Parathyroid adenoma (tissue), 2 donors: ENCODE data around the gene MMP17.

Experiments
- H2AFZ ChIP-seq: fragments of 300-600 bp; sonication (generic); one replicate; pipeline ENCODE4 v1.7.0; 2017; ENCODE audit warnings: antibody characterized with exemption, mild to moderate bottlenecking
- H3K27ac ChIP-seq: fragments of 300-600 bp; sonication (generic); one replicate; pipeline ENCODE4 v1.7.0; 2017
- H3K27me3 ChIP-seq: fragments of 300-600 bp; sonication (generic); one replicate; pipeline ENCODE4 v1.7.0; 2017; ENCODE audit warnings: low read length; ENCODE audit not compliant: control insufficient read depth, insufficient read depth
- H3K36me3 ChIP-seq: fragments of 300-600 bp; sonication (generic); one replicate; pipeline ENCODE4 v1.7.0; 2017; ENCODE audit warnings: low read length; ENCODE audit not compliant: control insufficient read depth, insufficient read depth
- H3K4me1 ChIP-seq: fragments of 300-600 bp; sonication (generic); one replicate; pipeline ENCODE4 v1.7.0; 2017; ENCODE audit warnings: control low read depth
- H3K4me2 ChIP-seq: fragments of 300-600 bp; sonication (generic); one replicate; pipeline ENCODE4 v1.7.0; 2017; ENCODE audit warnings: low read length
- H3K4me3 ChIP-seq: fragments of 300-600 bp; sonication (generic); one replicate; pipeline ENCODE4 v1.7.0; 2017; ENCODE audit warnings: low read depth, low read length
- H3K79me2 ChIP-seq: fragments of 300-600 bp; sonication (generic); one replicate; pipeline ENCODE4 v1.7.0; 2017; ENCODE audit warnings: control low read depth
- H3K9ac ChIP-seq: fragments of 300-600 bp; sonication (generic); one replicate; pipeline ENCODE4 v1.7.0; 2017; ENCODE audit warnings: mild to moderate bottlenecking
- H3K9me3 ChIP-seq: fragments of 300-600 bp; sonication (generic); one replicate; pipeline ENCODE4 v1.7.0; 2017; ENCODE audit warnings: low read length; ENCODE audit not compliant: control insufficient read depth
- CTCF ChIP-seq: fragments of 300-600 bp; sonication (generic); IDR thresholded peaks from one replicate; pipeline ENCODE4 v1.7.0; 2017; ENCODE audit warnings: antibody characterized with exemption, mild to moderate bottlenecking
- donor health status: primary hyperparathyroidism.

The MMP17 gene

DNA sequence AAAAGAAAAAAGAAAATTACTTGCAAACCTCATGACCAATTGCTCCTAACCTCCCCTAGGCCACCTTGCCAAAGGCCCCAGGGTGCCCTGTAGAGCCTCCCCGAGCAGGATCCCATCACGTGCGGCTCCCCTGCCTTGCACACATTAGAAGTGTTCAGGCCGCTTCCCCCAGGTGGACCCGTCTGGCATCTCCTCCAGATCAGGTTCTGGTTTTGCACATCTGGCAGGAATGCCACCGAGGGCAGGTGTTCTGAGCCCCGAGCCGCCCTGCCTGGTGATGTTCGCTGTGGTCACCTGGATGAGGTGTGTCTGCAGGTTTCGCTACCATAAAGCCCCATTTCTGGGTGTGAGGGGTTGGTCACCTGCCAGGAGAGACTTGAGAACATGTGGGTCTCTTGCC, 19.3 kb downstream of the MMP17 start:
- no peak overlapping the region for H3K4me2 ChIP-seq
- H3K27me3 ChIP-seq, result no peaks in the 10 kb centered on the region
- TF ChIP-seq CTCF, result no peak
- no peak overlapping the region for H2AFZ ChIP-seq
- H3K79me2 ChIP-seq, result no peaks in the 10 kb centered on the region
- no peak overlapping the region for H3K9ac ChIP-seq
- no peaks in the 10 kb centered on the region for H3K9me3 ChIP-seq
- H3K4me3 ChIP-seq, result no peak overlapping the region
- H3K36me3 ChIP-seq, result no peaks in the 10 kb centered on the region
- no peak overlapping the region for H3K27ac ChIP-seq
- H3K4me1 ChIP-seq, result no peaks in the 10 kb centered on the region

DNA sequence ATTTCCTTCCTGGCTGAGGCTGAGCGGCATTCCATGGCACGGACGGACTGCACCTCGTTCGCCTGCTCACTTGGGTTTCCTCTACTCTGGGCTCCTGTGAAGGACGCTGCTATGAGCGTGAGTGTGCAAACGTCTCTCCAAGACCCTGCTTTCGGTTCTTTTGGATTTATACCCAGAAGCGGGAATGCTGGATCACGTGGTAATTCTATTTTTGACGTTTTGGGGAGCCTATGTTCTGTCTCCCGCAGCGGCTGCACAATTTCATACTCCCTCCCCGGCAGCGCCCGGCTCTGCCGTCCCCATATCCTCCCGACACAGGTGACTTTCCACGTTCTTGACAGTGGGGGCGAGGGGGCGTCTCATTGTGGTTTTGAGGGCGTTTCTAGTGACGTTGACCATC, 20.6 kb downstream of the MMP17 start:
- Histone ChIP-seq H3K36me3 (no peaks in the 10 kb centered on the region), H3K79me2 (no peaks in the 10 kb centered on the region), H3K4me3 (no peak overlapping the region), H3K27ac (no peak overlapping the region), H3K9ac (no peak overlapping the region), H3K4me2 (no peak overlapping the region), H3K27me3 (no peaks in the 10 kb centered on the region), H2AFZ (no peak overlapping the region), H3K4me1 (no peaks in the 10 kb centered on the region), H3K9me3 (no peaks in the 10 kb centered on the region)
- TF ChIP-seq CTCF, result no peak

DNA sequence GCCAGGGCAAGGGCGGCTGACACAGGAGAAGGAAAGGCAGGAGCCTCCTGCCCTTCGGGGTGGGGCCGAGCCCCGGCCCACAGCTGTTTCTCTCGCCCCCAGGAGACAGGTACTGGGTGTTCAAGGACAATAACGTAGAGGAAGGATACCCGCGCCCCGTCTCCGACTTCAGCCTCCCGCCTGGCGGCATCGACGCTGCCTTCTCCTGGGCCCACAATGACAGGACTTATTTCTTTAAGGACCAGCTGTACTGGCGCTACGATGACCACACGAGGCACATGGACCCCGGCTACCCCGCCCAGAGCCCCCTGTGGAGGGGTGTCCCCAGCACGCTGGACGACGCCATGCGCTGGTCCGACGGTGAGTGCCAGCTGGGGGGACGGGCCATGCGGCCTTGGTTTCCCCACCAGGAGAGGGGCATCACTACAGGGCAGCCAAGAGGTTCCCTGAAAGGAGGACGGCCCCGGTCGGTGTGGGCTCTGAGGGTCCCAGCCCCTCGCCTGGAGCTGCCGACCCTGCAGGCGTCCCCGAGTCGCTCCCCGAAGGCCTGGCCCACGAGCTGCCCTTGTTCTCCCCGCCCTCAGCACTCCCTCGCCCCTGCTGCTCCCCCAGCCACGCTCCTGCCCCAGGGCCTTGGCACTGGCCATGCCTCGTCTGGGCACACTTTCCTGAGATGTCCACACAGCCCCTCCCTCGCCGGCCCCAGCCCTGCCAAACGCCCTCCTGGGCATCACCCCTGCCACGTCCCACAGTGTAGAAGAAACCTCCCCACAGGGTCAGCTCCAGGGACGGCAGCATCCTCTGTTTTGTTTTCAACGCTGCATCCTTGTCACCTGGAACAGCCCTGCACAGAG, 21.7 kb downstream of the MMP17 start:
- Histone ChIP-seq H3K36me3 (no peaks in the 10 kb centered on the region), H3K4me2 (no peak overlapping the region)
- TF ChIP-seq CTCF, result no peak

DNA sequence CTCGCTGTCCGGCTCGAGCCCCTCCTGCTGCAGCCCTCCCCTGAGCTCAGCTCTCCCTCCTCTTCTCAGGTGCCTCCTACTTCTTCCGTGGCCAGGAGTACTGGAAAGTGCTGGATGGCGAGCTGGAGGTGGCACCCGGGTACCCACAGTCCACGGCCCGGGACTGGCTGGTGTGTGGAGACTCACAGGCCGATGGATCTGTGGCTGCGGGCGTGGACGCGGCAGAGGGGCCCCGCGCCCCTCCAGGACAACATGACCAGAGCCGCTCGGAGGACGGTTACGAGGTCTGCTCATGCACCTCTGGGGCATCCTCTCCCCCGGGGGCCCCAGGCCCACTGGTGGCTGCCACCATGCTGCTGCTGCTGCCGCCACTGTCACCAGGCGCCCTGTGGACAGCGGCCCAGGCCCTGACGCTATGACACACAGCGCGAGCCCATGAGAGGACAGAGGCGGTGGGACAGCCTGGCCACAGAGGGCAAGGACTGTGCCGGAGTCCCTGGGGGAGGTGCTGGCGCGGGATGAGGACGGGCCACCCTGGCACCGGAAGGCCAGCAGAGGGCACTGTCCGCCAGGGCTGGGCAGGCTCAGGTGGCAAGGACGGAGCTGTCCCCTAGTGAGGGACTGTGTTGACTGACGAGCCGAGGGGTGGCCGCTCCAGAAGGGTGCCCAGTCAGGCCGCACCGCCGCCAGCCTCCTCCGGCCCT, 22.8 kb downstream of the MMP17 start:
- Histone ChIP-seq H3K4me3 (no peak overlapping the region), H3K9ac (no peak overlapping the region), H3K79me2 (no peaks in the 10 kb centered on the region), H3K4me1 (no peaks in the 10 kb centered on the region), H3K36me3 (no peaks in the 10 kb centered on the region), H3K27me3 (no peaks in the 10 kb centered on the region), H3K27ac (no peak overlapping the region), H3K9me3 (no peaks in the 10 kb centered on the region), H2AFZ (no peak overlapping the region), H3K4me2 (no peak overlapping the region)
- TF ChIP-seq CTCF, result no peak

More for the DNA sequence above, 21.7 kb downstream of the MMP17 start:
- no peaks in the 10 kb centered on the region for H3K27me3 ChIP-seq
- H3K9me3 ChIP-seq, result no peaks in the 10 kb centered on the region
- no peak overlapping the region for H3K27ac ChIP-seq
- H3K9ac ChIP-seq, result no peak overlapping the region
- H2AFZ ChIP-seq, result no peak overlapping the region
- no peaks in the 10 kb centered on the region for H3K4me1 ChIP-seq
- H3K79me2 ChIP-seq, result no peaks in the 10 kb centered on the region
- H3K4me3 ChIP-seq, result no peak overlapping the region
